ENCODE data around the gene ZDHHC17.

ZDHHC17 gene

GRCh38 chr12:76715332-76715731 lies 48.6 kb upstream of the ZDHHC17 start:
- TF ChIP-seq EGR1 (IDR thresholded peaks at IDR 0.05): no peak
- TF ChIP-seq YY1 (IDR thresholded peaks at IDR 0.05; ENCODE audit: low read depth): no peak
- TF ChIP-seq ZBTB7A (IDR thresholded peaks at IDR 0.05; ENCODE audit: low read depth): no peak
- no peak for TF ChIP-seq RAD21 (IDR thresholded peaks at IDR 0.05; ENCODE audit: low read depth)
- TF ChIP-seq CEBPB (IDR thresholded peaks at IDR 0.05): no peak
- TF ChIP-seq MAX (IDR thresholded peaks at IDR 0.05): no peak
- TF ChIP-seq FOXM1 (IDR thresholded peaks at IDR 0.05; ENCODE audit: borderline replicate concordance, low read depth): no peak
- no peak for TF ChIP-seq REST (IDR thresholded peaks at IDR 0.05; ENCODE audit: low read depth)
- TF ChIP-seq TAF1 (IDR thresholded peaks at IDR 0.05; ENCODE audit: low read depth): no peak
- TF ChIP-seq EP300 (IDR thresholded peaks at IDR 0.05; ENCODE audit: borderline replicate concordance): no peak
- no peak for TF ChIP-seq CREB1 (IDR thresholded peaks at IDR 0.05; ENCODE audit: low read depth)

GRCh38 chr12:76717314-76717713 lies 46.6 kb upstream of the ZDHHC17 start:
- TF ChIP-seq CEBPB (IDR thresholded peaks at IDR 0.05): no peak
- no peak for TF ChIP-seq FOXM1 (IDR thresholded peaks at IDR 0.05; ENCODE audit: borderline replicate concordance, low read depth)
- TF ChIP-seq TEAD4 (IDR thresholded peaks at IDR 0.05): no peak
- no peak for TF ChIP-seq NFIC (IDR thresholded peaks at IDR 0.05)
- no peak for TF ChIP-seq USF1 (IDR thresholded peaks at IDR 0.05)
- TF ChIP-seq TAF1 (IDR thresholded peaks at IDR 0.05; ENCODE audit: low read depth): no peak
- TF ChIP-seq ZBTB7A (IDR thresholded peaks at IDR 0.05; ENCODE audit: low read depth): no peak
- no peak for TF ChIP-seq MAX (IDR thresholded peaks at IDR 0.05)
- no peak for TF ChIP-seq CREB1 (IDR thresholded peaks at IDR 0.05; ENCODE audit: low read depth)
- TF ChIP-seq EP300 (IDR thresholded peaks at IDR 0.05; ENCODE audit: borderline replicate concordance): no peak

- TF ChIP-seq TEAD4 (IDR thresholded peaks at IDR 0.05) (no peak), TAF1 (IDR thresholded peaks at IDR 0.05; ENCODE audit: low read depth) (no peak), TCF12 (IDR thresholded peaks at IDR 0.05; ENCODE audit: low read depth) (no peak), REST (IDR thresholded peaks at IDR 0.05; ENCODE audit: low read depth) (no peak), CREB1 (IDR thresholded peaks at IDR 0.05; ENCODE audit: low read depth) (no peak), MAX (IDR thresholded peaks at IDR 0.05) (no peak), ZBTB7A (IDR thresholded peaks at IDR 0.05; ENCODE audit: low read depth) (no peak), NFIC (IDR thresholded peaks at IDR 0.05) (no peak)
Observed at GRCh38 chr12:76719171-76720041, 44.5 kb upstream of the ZDHHC17 start.

- no peak for TF ChIP-seq FOXM1 (IDR thresholded peaks at IDR 0.05; ENCODE audit: borderline replicate concordance, low read depth)
- TF ChIP-seq TEAD4 (IDR thresholded peaks at IDR 0.05): peak; percentile 68
Observed at GRCh38 chr12:76720068-76720467, 43.8 kb upstream of the ZDHHC17 start.

- TF ChIP-seq YY1 (IDR thresholded peaks at IDR 0.05; ENCODE audit: low read depth) (no peak), TAF1 (IDR thresholded peaks at IDR 0.05; ENCODE audit: low read depth) (no peak), MAX (IDR thresholded peaks at IDR 0.05) (no peak), EP300 (IDR thresholded peaks at IDR 0.05; ENCODE audit: borderline replicate concordance) (no peak), EGR1 (IDR thresholded peaks at IDR 0.05) (no peak), FOXM1 (IDR thresholded peaks at IDR 0.05; ENCODE audit: borderline replicate concordance, low read depth) (no peak), ZBTB7A (IDR thresholded peaks at IDR 0.05; ENCODE audit: low read depth) (no peak), CREB1 (IDR thresholded peaks at IDR 0.05; ENCODE audit: low read depth) (no peak), RAD21 (IDR thresholded peaks at IDR 0.05; ENCODE audit: low read depth) (no peak)
Observed at GRCh38 chr12:76726626-76727025, 37.3 kb upstream of the ZDHHC17 start.

All from Ishikawa (cell line).